GM12878 (cell line): ENCODE results near the gene EYS. TPM values are rescaled to one million over a fixed set of nuclear protein-coding genes. Genes with fewer than 3 reads are reported as not detected.

ENCODE experiments used
- ATAC-seq: fragments of 200-7000 bp; cut with Tn5 transposase; 3 replicates; pipeline ENCODE4 v1.9.1; 2020; ENCODE audit warnings: mild to moderate bottlenecking, moderate library complexity
- BruUV-seq: library from RNA; stranded (reverse); fragments of 400-500 nt; replicated peaks from 2 replicates; lab custom pipeline; 2021; lab: Mats Ljungman, UMichigan
- CTCF ChIA-PET: fragments of 300-600 bp; sonication (Branson Sonifier 250); formaldehyde crosslinking; extraction: SDS; loops from one replicate; lab custom pipeline; 2021; ENCODE audit warnings: inconsistent platforms; lab: Yijun Ruan, JAX
- POLR2A ChIA-PET: fragments of 350-600 bp; formaldehyde crosslinking; extraction: SDS; loops from one replicate; lab custom pipeline; 2021; ENCODE audit warnings: inconsistent platforms; lab: Charles Lee
- RAD21 ChIA-PET: fragments of 300-600 bp; sonication (Branson Sonifier 250); formaldehyde crosslinking; loops from one replicate; lab custom pipeline; 2023; ENCODE audit warnings: antibody characterized with exemption; ENCODE audit not compliant: unreplicated experiment; lab: Charles Lee
- SMC1A ChIA-PET: fragments of 300-600 bp; sonication (Branson Sonifier 250); formaldehyde crosslinking; loops from one replicate; lab custom pipeline; 2023; ENCODE audit not compliant: unreplicated experiment, uncharacterized antibody; lab: Charles Lee
- DNase-seq: peaks from one replicate; pipeline ENCODE4 v3.0.0-alpha.2; 2011; ENCODE audit warnings: low read depth, low spot score
- FAIRE-seq: peaks from 3 replicates; lab custom pipeline; 2011; peaks lifted over from hg19 to GRCh38; lab: Jason Lieb, UNC
- H2AFZ ChIP-seq: 2 replicates; pipeline ENCODE4 v1.6.0; 2011; ENCODE audit warnings: low read depth, low read length, control low read depth; ENCODE audit not compliant: control insufficient read depth
- H3K27ac ChIP-seq: 2 replicates; pipeline ENCODE4 v1.5.1; 2011; ENCODE audit warnings: control low read depth; ENCODE audit not compliant: control insufficient read depth, insufficient read depth
- H3K27me3 ChIP-seq, 2 experiments: replicated peaks in 1 of 2; 2 replicates each; pipeline versions ENCODE4 v1.6.0 to v1.6.1; 2011; ENCODE audit warnings: low read length in 1 of 2; ENCODE audit not compliant: control insufficient read depth in 2 of 2, insufficient read depth in 2 of 2
- H3K36me3 ChIP-seq, 2 experiments: 2 replicates each; pipeline ENCODE4 v1.5.1; 2011; ENCODE audit warnings: low read length in 1 of 2; ENCODE audit not compliant: control insufficient read depth in 2 of 2, insufficient read depth in 2 of 2
- H3K4me1 ChIP-seq: 2 replicates; pipeline ENCODE4 v1.6.1; 2011; ENCODE audit warnings: mild to moderate bottlenecking, low read length, moderate library complexity, mixed read lengths; ENCODE audit not compliant: control insufficient read depth, insufficient read depth
- H3K4me2 ChIP-seq: 2 replicates; pipeline ENCODE4 v1.6.0; 2011; ENCODE audit warnings: control low read depth; ENCODE audit not compliant: control insufficient read depth, insufficient read depth
- H3K4me3 ChIP-seq: fragments of 200-600 bp; sonication (generic); 2 replicates; pipeline ENCODE4 v1.5.1; 2016
- H3K79me2 ChIP-seq: 2 replicates; pipeline ENCODE4 v1.6.0; 2011; ENCODE audit warnings: low read length; ENCODE audit not compliant: control insufficient read depth, insufficient read depth
- H3K9ac ChIP-seq: 2 replicates; pipeline ENCODE4 v1.8.0; 2011; ENCODE audit warnings: low read length, control low read depth, mixed read lengths; ENCODE audit not compliant: control insufficient read depth, insufficient read depth
- H3K9me3 ChIP-seq: replicated peaks from 3 replicates; pipeline ENCODE4 v1.5.1; 2011; ENCODE audit warnings: mild to moderate bottlenecking, low read length; ENCODE audit not compliant: control insufficient read depth, insufficient read depth
- H4K20me1 ChIP-seq: 2 replicates; pipeline ENCODE4 v1.6.0; 2011; ENCODE audit not compliant: control insufficient read depth, insufficient read depth
- BACH1 ChIP-seq: fragments of 450-650 bp; IDR thresholded peaks from 2 replicates; pipeline ENCODE4 v1.6.1; 2017; ENCODE audit warnings: mild to moderate bottlenecking, borderline replicate concordance
- CHD1 ChIP-seq: IDR thresholded peaks from 2 replicates; pipeline ENCODE4 v1.6.1; 2012; ENCODE audit warnings: low read depth, low read length, improper control_type of control experiment
- CHD2 ChIP-seq: IDR thresholded peaks from 2 replicates; pipeline ENCODE4 v1.6.1; 2011; ENCODE audit warnings: low read depth, low read length, improper control_type of control experiment, borderline replicate concordance
- ETV6 ChIP-seq, 2 experiments: fragments of 450-650 bp in 1 of 2; IDR thresholded peaks in 1 of 2; conservative IDR thresholded peaks in 1 of 2; 2 replicates each; pipeline ENCODE4 v1.6.1; 2014; ENCODE audit warnings: antibody characterized with exemption in 1 of 2, borderline replicate concordance in 1 of 2, low read depth in 1 of 2, mild to moderate bottlenecking in 1 of 2, moderate library complexity in 1 of 2
- EZH2 ChIP-seq: IDR thresholded peaks from 2 replicates; pipeline ENCODE4 v1.6.1; 2012; ENCODE audit warnings: low read depth, mild to moderate bottlenecking, control low read depth, inconsistent platforms, low read length, borderline replicate concordance; ENCODE audit not compliant: control insufficient read depth
- GATAD2B ChIP-seq: fragments of 450-650 bp; conservative IDR thresholded peaks from 2 replicates; pipeline ENCODE4 v1.6.1; 2017; ENCODE audit warnings: low read depth, mild to moderate bottlenecking, moderate library complexity
- HCFC1 ChIP-seq: fragments of 150-350 bp; IDR thresholded peaks from 2 replicates; pipeline ENCODE4 v1.6.1; 2014; ENCODE audit warnings: low read length
- IRF3 ChIP-seq: fragments of 450-650 bp; IDR thresholded peaks from 2 replicates; pipeline ENCODE4 v1.6.1; 2014; ENCODE audit warnings: mild to moderate bottlenecking
- JUNB ChIP-seq: IDR thresholded peaks from 2 replicates; pipeline ENCODE4 v1.6.1; 2016; ENCODE audit warnings: antibody characterized with exemption, mild to moderate bottlenecking
- KLF5 ChIP-seq: fragments of 450-650 bp; IDR thresholded peaks from 2 replicates; pipeline ENCODE4 v1.6.1; 2014; ENCODE audit warnings: mild to moderate bottlenecking; ENCODE audit not compliant: partially characterized antibody
- MXI1 ChIP-seq: fragments of 150-350 bp; IDR thresholded peaks from 2 replicates; pipeline ENCODE4 v1.6.1; 2011; ENCODE audit warnings: low read depth, mild to moderate bottlenecking, inconsistent platforms, low read length, improper control_type of control experiment
- NR2F1 ChIP-seq: fragments of 450-650 bp; conservative IDR thresholded peaks from 2 replicates; pipeline ENCODE4 v1.6.1; 2017; ENCODE audit warnings: mild to moderate bottlenecking
- SREBF2 ChIP-seq: IDR thresholded peaks from 2 replicates; pipeline ENCODE4 v1.6.1; 2012; ENCODE audit warnings: mild to moderate bottlenecking, low read length
- TBL1XR1 ChIP-seq: IDR thresholded peaks from 2 replicates; pipeline ENCODE4 v1.6.1; 2012; ENCODE audit warnings: low read depth, low read length, improper control_type of control experiment
- ZNF217 ChIP-seq: fragments of 450-650 bp; IDR thresholded peaks from 2 replicates; pipeline ENCODE4 v1.6.1; 2017; ENCODE audit warnings: antibody characterized with exemption, mild to moderate bottlenecking
- WGBS: methylation state at CpG from one replicate; pipeline ENCODE4 v1.1.6; 2016; ENCODE audit warnings: low lambda C conversion rate; ENCODE audit not compliant: insufficient replicate concordance, insufficient coverage; ENCODE audit errors: missing lambda C conversion rate; 5-methylcytosine and 5-hydroxymethylcytosine counted together
- in situ Hi-C: fragments of 300-500 bp; cut with MboI; formaldehyde crosslinking; loops from 9 replicates; pipeline ENCODE4 v1.14.3; 2018; ENCODE audit warnings: mixed read lengths
- intact Hi-C: fragments of 100-400 bp; cut with micrococcal nuclease; formaldehyde crosslinking; loops from one replicate; pipeline ENCODE4 v1.14.2; 2022; ENCODE audit not compliant: unreplicated experiment
- polyA plus RNA-seq, 11 experiments: library from polyadenylated mRNA; depleted of rRNA in 4 of 11; unstranded in 6 of 11; stranded (reverse) in 5 of 11; fragments of >200 nt; fragmentation: Nextera tagmentation in 4 of 11; fragmentation: Illumina TruSeq in 1 of 11; extraction: Ambion mirVana in 4 of 11; extraction: Trizol in 1 of 11; gene quantifications; 1 replicate in 1 of 11; 2 replicates in 10 of 11; pipeline versions ENCODE4 v1.2.1 to v1.2.3, GENCODE V29; 2011 to 2016; ENCODE audit warnings: inconsistent platforms in 2 of 11, missing spikeins in 2 of 11, low read depth in 1 of 11
- total RNA-seq, 4 experiments: library from RNA; depleted of rRNA in 3 of 4; stranded (reverse); fragments of >200 nt in 3 of 4; fragmentation: Illumina TruSeq in 1 of 4; extraction: Trizol in 1 of 4; gene quantifications; 2 replicates each; pipeline versions ENCODE4 v1.2.1 to v1.2.3, GENCODE V29; 2013 to 2021
- TF ChIP-seq, protein P1 (sequence below): fragments of 450-650 bp; IDR thresholded peaks from 2 replicates; pipeline ENCODE4 v1.6.1; 2016; ENCODE audit warnings: mild to moderate bottlenecking
- TF ChIP-seq, protein P2 (sequence below): fragments of 450-650 bp; IDR thresholded peaks from 2 replicates; pipeline ENCODE4 v1.6.1; 2018; ENCODE audit warnings: borderline replicate concordance, mild to moderate bottlenecking; ENCODE audit not compliant: partially characterized antibody

Gene EYS
- total and polyA plus RNA-seq, 10 of the 15 experiments (the other 5 are each of a cell fraction or from before 2014, with no cell fraction given) = under 0.01 to 0.14 (median 0.02) TPM; not detected in 1

GRCh38 chr6:64538722-64539121 is 1168.3 kb downstream of the EYS start:
- POLR2A ChIA-PET = no interaction called here
- no TSS peak for BruUV-seq
- ATAC-seq = no peak
- TF ChIP-seq ETV6 (conservative IDR thresholded peaks at IDR 0.05 in 1 of 2, IDR thresholded peaks at IDR 0.05 in 1 of 2; ENCODE audit: borderline replicate concordance in 1 of 2, low read depth in 1 of 2) (no peak), NR2F1 (no peak), HCFC1 (no peak), MXI1 (no peak), JUNB (no peak), GATAD2B (no peak), ZNF217 (no peak), TBL1XR1 (no peak), SREBF2 (no peak), KLF5 (no peak), CHD1 (no peak), CHD2 (no peak), IRF3 (no peak), EZH2 (no peak), BACH1 (no peak)
- TF ChIP-seq, protein P1, sequence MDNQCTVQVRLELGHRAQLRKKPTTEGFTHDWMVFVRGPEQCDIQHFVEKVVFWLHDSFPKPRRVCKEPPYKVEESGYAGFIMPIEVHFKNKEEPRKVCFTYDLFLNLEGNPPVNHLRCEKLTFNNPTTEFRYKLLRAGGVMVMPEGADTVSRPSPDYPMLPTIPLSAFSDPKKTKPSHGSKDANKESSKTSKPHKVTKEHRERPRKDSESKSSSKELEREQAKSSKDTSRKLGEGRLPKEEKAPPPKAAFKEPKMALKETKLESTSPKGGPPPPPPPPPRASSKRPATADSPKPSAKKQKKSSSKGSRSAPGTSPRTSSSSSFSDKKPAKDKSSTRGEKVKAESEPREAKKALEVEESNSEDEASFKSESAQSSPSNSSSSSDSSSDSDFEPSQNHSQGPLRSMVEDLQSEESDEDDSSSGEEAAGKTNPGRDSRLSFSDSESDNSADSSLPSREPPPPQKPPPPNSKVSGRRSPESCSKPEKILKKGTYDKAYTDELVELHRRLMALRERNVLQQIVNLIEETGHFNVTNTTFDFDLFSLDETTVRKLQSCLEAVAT = no peak
- TF ChIP-seq, protein P2, sequence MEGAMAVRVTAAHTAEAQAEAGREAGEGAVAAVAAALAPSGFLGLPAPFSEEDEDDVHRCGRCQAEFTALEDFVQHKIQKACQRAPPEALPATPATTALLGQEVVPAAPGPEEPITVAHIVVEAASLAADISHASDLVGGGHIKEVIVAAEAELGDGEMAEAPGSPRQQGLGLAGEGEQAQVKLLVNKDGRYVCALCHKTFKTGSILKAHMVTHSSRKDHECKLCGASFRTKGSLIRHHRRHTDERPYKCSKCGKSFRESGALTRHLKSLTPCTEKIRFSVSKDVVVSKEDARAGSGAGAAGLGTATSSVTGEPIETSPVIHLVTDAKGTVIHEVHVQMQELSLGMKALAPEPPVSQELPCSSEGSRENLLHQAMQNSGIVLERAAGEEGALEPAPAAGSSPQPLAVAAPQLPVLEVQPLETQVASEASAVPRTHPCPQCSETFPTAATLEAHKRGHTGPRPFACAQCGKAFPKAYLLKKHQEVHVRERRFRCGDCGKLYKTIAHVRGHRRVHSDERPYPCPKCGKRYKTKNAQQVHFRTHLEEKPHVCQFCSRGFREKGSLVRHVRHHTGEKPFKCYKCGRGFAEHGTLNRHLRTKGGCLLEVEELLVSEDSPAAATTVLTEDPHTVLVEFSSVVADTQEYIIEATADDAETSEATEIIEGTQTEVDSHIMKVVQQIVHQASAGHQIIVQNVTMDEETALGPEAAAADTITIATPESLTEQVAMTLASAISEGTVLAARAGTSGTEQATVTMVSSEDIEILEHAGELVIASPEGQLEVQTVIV = no peak
- Histone ChIP-seq H3K27me3 (no peaks in the 10 kb centered on the region), H3K27ac (no peak overlapping the region), H3K9me3 (no peaks in the 10 kb centered on the region), H3K4me1 (no peaks in the 10 kb centered on the region), H3K4me2 (no peak overlapping the region), H2AFZ (no peak overlapping the region), H3K79me2 (no peaks in the 10 kb centered on the region), H3K36me3 (no peaks in the 10 kb centered on the region), H3K4me3 (no peak overlapping the region), H4K20me1 (no peaks in the 10 kb centered on the region), H3K9ac (no peak overlapping the region)
- DNase-seq = no peak
- no peak for FAIRE-seq
- intact Hi-C loops = no loop called here
- RAD21 ChIA-PET = no interaction called here
- SMC1A ChIA-PET = no interaction called here
- CTCF ChIA-PET = no interaction called here
- in situ Hi-C loops = no loop called here
- WGBS = 38% methylated on average over 4 of the region's 4 CpGs
